Urinary bladder (tissue), 4 donors: ENCODE results near the gene BTBD19. TPM values are rescaled to one million over a fixed set of nuclear protein-coding genes. Genes with fewer than 3 reads are reported as not detected.
"Not testable (repeated sequence)": the region's sequence is repeated elsewhere in the genome, so short reads cannot be mapped to it uniquely, and the experiment has no call there.

Experiments
- DNase-seq: peaks from one replicate; pipeline ENCODE4 v3.0.0-alpha.2; 2015; ENCODE audit errors: extremely low spot score
- H3K27ac ChIP-seq: one replicate; pipeline ENCODE4 v1.5.1; 2013; ENCODE audit warnings: low read depth, mild to moderate bottlenecking, moderate library complexity
- H3K36me3 ChIP-seq: one replicate; pipeline ENCODE4 v1.6.1; 2013; ENCODE audit warnings: mild to moderate bottlenecking, moderate library complexity; ENCODE audit not compliant: insufficient read depth
- H3K4me1 ChIP-seq: one replicate; pipeline ENCODE4 v1.6.1; 2013; ENCODE audit warnings: mild to moderate bottlenecking, moderate library complexity; ENCODE audit not compliant: insufficient read depth
- H3K4me3 ChIP-seq: one replicate; pipeline ENCODE4 v1.5.1; 2013; ENCODE audit warnings: low read depth, low read length
- WGBS: extraction: QIAGEN DNeasy Blood & Tissue Kit; methylation state at CpG from one replicate; pipeline ENCODE4 v1.1.7; 2013; 5-methylcytosine and 5-hydroxymethylcytosine counted together
- polyA plus RNA-seq: library from polyadenylated mRNA; stranded (reverse); fragments of 200-250 nt; gene quantifications from one replicate; pipeline ENCODE4 v1.2.3, GENCODE V29; 2013
- total RNA-seq: library from RNA; depleted of rRNA; stranded (reverse); fragments of >200 nt; gene quantifications from one replicate; pipeline ENCODE4 v1.2.3, GENCODE V29; 2014
- donor health status: healthy with polysubstance abuse.
- donor health status: healthy.

Gene BTBD19
- total and polyA plus RNA-seq, 2 donors, result 4.3 to 5.3 TPM

- 7% methylated on average over 71 of the region's 71 CpGs for WGBS
- no peak for DNase-seq
- no peak overlapping the region for H3K27ac ChIP-seq
- no peaks in the 10 kb centered on the region for H3K4me1 ChIP-seq
- H3K4me3 ChIP-seq, result peak overlapping the region; percentile 43
- no peaks in the 10 kb centered on the region for H3K36me3 ChIP-seq
These were observed 24.0 kb upstream of the BTBD19 start for GRCh38 chr1:44784094-44785028.

GRCh38 chr1:44785029-44785380 is 23.3 kb upstream of the BTBD19 start:
- DNase-seq, result no peak

GRCh38 chr1:44785501-44786137 is 22.7 kb upstream of the BTBD19 start:
- H3K27ac ChIP-seq, result no peak overlapping the region
- H3K36me3 ChIP-seq, result no peaks in the 10 kb centered on the region
- no peak overlapping the region for H3K4me3 ChIP-seq
- DNase-seq, result no peak
- H3K4me1 ChIP-seq, result no peaks in the 10 kb centered on the region
- WGBS, result 42% methylated on average over 11 of the region's 11 CpGs

More at GRCh38 chr1:44785029-44785380, 23.3 kb upstream of the BTBD19 start:
- H3K27ac ChIP-seq, result no peak overlapping the region
- 81% methylated on average over 6 of the region's 6 CpGs for WGBS
- no peak overlapping the region for H3K4me3 ChIP-seq
- no peaks in the 10 kb centered on the region for H3K4me1 ChIP-seq
- H3K36me3 ChIP-seq, result no peaks in the 10 kb centered on the region

- peak overlapping the region; percentile 75 for H3K27ac ChIP-seq
- DNase-seq, result no peak
- 4% methylated on average over 49 of the region's 49 CpGs for WGBS
- H3K36me3 ChIP-seq, result no peaks in the 10 kb centered on the region
- H3K4me1 ChIP-seq, result no peaks in the 10 kb centered on the region
- peak overlapping the region; percentile 34 for H3K4me3 ChIP-seq
These were observed 22.0 kb upstream of the BTBD19 start for GRCh38 chr1:44786138-44786840.

GRCh38 chr1:44786841-44787426 is 21.4 kb upstream of the BTBD19 start:
- no peak for DNase-seq
- H3K4me1 ChIP-seq, result no peaks in the 10 kb centered on the region
- H3K36me3 ChIP-seq, result no peaks in the 10 kb centered on the region
- no peak overlapping the region for H3K4me3 ChIP-seq
- 80% methylated on average over 9 of the region's 9 CpGs for WGBS
- peak overlapping the region; percentile 40 for H3K27ac ChIP-seq

- Histone ChIP-seq H3K27ac (no peak overlapping the region), H3K36me3 (no peaks in the 10 kb centered on the region), H3K4me1 (no peaks in the 10 kb centered on the region), H3K4me3 (no peak overlapping the region)
- 93% methylated on average over 10 of the region's 10 CpGs for WGBS
- no peak for DNase-seq
These were observed 20.8 kb upstream of the BTBD19 start for GRCh38 chr1:44787506-44787905.

GRCh38 chr1:44788120-44788860 is 20.0 kb upstream of the BTBD19 start, which contains the start of gene BEST4:
BEST4 (minus strand) TSS chr1:44788170; CDS start chr1:44787705, 465 bp downstream.
- no peak within 1 kb of the TSS for H3K4me3 ChIP-seq
- WGBS, result 84% methylated on average over 9 of the region's 9 CpGs
- H3K27ac ChIP-seq, result no peak within 1 kb of the TSS
- DNase-seq, result no peak
- no peaks in the 10 kb centered on the region for H3K36me3 ChIP-seq
- H3K4me1 ChIP-seq, result no peaks in the 10 kb centered on the region

GRCh38 chr1:44790968-44791801 is 17.1 kb upstream of the BTBD19 start:
- DNase-seq, result no peak
- Histone ChIP-seq H3K4me1 (no peaks in the 10 kb centered on the region), H3K27ac (no peak overlapping the region)

GRCh38 chr1:44792736-44793502 is 15.4 kb upstream of the BTBD19 start:
- H3K4me3 ChIP-seq, result no peak overlapping the region
- no peak for DNase-seq
- H3K27ac ChIP-seq, result no peak overlapping the region
- no peaks in the 10 kb centered on the region for H3K36me3 ChIP-seq
- no peaks in the 10 kb centered on the region for H3K4me1 ChIP-seq
- whole genome bisulfite sequencing, result 88% methylated on average over 9 of the region's 9 CpGs

More at GRCh38 chr1:44790968-44791801, 17.1 kb upstream of the BTBD19 start:
- H3K4me3 ChIP-seq, result no peak overlapping the region
- WGBS, result 61% methylated on average over 7 of the region's 7 CpGs
- H3K36me3 ChIP-seq, result no peaks in the 10 kb centered on the region

- 80% methylated on average over 8 of the region's 8 CpGs for WGBS
- not testable (repeated sequence) for H3K36me3 ChIP-seq, H3K4me3 ChIP-seq, H3K4me1 ChIP-seq, DNase-seq, H3K27ac ChIP-seq
These were observed 10.4 kb upstream of the BTBD19 start for GRCh38 chr1:44797886-44798285.

GRCh38 chr1:44798481-44799365 is 9.6 kb upstream of the BTBD19 start:
- Histone ChIP-seq H3K4me3 (no peak overlapping the region), H3K4me1 (no peaks in the 10 kb centered on the region), H3K27ac (no peak overlapping the region), H3K36me3 (no peaks in the 10 kb centered on the region)
- no peak for DNase-seq
- WGBS, result 88% methylated on average over 10 of the region's 10 CpGs
